GM18870 (cell line): ENCODE measurements around the gene SGSH.
"Not testable (repeated sequence)": the region's sequence is repeated elsewhere in the genome, so short reads cannot be mapped to it uniquely, and the experiment has no call there.

Source experiments
- ATAC-seq: cut with Tn5 transposase; IDR thresholded peaks from one replicate; pipeline ENCODE4 v1.9.1; 2021; ENCODE audit warnings: moderate library complexity; ENCODE audit not compliant: unreplicated experiment

Gene SGSH

GRCh38 chr17:80253631-80254395 lies 33.7 kb upstream of the SGSH start:
- ATAC-seq = no peak

GRCh38 chr17:80252871-80253270 lies 32.7 kb upstream of the SGSH start:
- ATAC-seq = no peak

DNA sequence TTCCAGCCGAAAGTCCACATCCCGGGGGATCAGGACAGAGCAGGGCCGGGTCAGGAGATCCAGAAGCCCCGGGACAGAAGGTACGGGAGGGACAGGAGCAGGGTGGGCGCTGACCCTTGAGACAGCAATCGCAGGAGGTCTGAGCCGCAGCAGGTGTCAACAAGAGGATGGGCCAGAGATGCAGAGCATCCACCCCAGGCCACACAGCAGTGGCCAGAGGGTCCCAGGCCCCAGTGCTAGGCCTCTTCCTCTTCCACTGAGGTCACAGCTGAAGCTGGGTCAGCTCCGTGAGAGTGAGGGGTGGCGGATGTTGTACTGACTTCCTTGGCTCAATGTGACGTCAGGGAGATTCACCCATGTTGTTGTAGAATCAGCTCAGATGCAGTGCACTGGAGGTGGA lies 31.8 kb upstream of the SGSH start:
- no peak for ATAC-seq

GRCh38 chr17:80248894-80249710 lies 29.0 kb upstream of the SGSH start:
- ATAC-seq = no peak

- no peak for ATAC-seq
Observed at GRCh38 chr17:80248001-80248893, 28.1 kb upstream of the SGSH start.

- ATAC-seq = no peak
Observed at GRCh38 chr17:80247561-80247960, 27.4 kb upstream of the SGSH start.

DNA sequence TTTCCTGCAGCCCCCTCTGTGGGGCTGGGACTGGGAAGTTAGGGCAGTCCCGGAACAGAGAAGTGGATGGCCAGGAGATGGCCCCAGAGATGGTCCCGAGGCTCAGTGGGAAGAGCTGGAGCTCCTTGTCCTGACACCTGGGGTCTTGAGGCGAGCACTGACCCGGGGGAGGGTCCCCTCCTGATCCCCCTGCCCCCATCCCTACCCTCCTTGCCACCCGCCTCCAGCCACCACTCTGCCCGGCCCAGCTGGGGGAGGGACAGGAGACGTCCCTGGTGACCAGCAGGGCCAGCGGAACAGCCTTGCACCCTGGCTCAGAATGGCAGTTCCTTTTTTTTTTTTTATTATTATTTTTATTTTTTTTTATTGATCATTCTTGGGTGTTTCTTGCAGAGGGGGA lies 26.6 kb upstream of the SGSH start:
- ATAC-seq = no peak

DNA sequence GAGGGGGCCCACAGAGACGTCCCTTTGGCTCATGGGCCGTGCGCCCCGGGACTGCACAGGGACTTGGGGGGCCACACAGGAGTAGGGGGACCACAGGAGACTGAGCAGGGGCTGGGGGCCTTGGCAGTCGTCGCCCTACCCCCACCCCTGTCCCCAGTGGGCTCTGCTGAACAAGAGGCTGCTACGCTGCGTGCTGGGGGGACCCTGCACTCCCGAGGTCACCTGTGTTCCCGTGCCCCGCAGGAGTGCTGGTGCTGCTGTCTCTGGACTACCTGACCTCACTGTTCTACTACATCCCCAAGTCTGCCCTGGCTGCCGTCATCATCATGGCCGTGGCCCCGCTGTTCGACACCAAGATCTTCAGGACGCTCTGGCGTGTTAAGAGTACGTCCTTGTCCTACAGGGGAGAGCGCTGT lies 26.1 kb upstream of the SGSH start:
- ATAC-seq = no peak

GRCh38 chr17:80245566-80246265 lies 25.6 kb upstream of the SGSH start:
- ATAC-seq = no peak

GRCh38 chr17:80244871-80245509 lies 24.9 kb upstream of the SGSH start:
- no peak for ATAC-seq

DNA sequence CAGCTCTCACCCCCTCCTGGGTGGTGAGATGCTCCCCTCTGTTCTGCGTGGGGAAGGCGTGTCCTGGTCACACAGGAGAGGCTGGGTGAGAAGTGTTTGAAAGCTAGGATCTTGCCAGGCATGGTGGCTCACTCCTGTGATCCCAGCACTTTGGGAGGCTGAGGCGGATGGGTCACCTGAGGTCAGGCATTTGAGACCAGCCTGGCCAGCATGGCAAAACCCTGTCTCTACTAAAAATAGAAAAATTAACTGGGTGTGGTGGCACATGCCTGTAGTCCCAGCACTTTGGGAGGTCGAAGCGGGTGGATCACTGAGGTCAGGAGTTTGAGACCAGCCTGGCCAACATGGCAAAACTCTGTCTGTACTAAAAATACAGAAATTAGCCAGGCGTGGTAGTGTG lies 24.3 kb upstream of the SGSH start:
- ATAC-seq = not testable (repeated sequence)

DNA sequence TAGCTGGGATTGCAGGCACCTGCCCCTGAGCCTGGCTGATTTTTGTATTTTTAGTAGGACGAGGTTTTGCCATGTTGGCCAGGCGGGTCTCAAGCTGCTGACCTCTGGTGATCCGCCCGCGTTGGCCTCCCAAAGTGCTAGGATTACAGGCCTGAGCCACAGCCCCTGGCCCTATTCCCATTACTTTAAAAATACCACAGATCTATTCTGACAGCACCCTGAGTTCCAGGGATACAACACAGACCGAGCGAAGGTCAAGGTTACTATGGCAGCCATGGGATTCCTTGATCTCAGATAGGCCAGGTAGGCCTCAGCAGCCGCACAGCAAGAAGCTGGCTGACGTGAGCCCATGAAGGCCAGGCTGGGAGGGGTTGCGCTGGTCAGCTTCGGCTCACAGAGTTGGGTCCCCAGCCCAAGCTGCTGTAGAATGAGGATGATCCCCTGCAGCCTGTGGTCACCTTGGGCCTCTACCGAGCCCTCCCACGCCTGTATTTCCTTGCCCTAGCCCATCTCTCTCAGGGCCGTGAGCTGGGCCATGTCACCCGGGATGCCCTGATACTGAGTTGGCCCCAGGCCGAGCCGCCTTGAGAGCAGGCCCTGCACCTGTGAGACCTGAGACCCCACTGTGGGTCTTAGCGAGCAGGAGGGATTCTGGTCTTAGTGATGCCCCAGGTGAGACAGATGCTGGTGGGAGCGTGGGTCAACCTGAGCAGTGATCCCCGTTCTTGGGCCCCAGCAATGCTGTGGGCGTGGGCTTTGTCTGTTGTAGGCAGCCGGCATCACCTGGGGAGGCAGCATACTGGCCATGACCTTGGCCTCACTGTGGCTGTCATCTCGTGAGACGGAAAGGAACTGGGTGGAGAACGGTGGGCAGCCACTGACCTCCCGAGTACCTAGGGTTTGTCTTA lies 23.6 kb upstream of the SGSH start:
- ATAC-seq = no peak

- ATAC-seq = no peak
Observed at GRCh38 chr17:80242505-80242904, 22.4 kb upstream of the SGSH start.

- no peak for ATAC-seq
Observed at GRCh38 chr17:80237386-80237785, 17.3 kb upstream of the SGSH start.

- no peak for ATAC-seq
Observed at GRCh38 chr17:80236911-80237310, 16.8 kb upstream of the SGSH start.

GRCh38 chr17:80233202-80233601 lies 13.1 kb upstream of the SGSH start:
- no peak for ATAC-seq

DNA sequence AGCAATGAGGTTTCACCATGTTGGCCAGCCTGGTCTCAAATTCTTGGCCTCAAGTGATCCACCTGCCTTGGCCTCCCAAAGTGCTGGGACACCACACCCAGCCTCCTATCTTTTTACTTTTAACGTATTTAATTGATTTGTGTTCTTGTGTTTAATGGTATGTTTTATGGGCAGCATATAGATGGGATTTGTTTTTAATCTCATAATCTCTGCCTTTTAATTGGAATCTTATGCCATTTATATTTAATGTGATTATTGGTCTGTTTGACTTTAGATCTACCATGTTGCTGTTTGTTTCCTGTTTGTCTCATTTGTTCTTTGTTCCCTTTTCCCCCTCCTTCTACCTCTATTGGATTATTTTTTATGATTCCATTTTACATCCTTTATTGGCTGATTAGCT lies 12.3 kb upstream of the SGSH start:
- no peak for ATAC-seq

DNA sequence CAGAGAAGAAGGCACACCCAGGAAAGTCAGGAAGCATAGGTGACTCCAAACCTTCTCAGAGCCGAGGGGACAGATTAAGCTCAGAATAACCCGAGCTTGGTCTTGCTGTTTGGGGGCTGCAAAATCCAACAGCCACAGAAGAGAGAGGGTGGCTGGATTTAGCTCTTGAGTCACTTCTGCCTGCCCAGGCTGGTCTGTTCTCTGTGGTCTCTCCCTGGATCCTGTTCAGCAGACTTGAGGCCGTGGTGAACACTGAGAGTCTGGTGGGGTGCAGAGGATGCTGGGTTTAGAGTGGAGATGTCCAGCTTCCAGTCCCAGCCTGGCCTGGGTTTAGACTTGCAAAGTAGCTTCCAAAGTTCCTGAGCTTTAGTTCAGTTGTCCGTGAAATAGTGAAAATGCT lies 8.9 kb upstream of the SGSH start:
- ATAC-seq = no peak

DNA sequence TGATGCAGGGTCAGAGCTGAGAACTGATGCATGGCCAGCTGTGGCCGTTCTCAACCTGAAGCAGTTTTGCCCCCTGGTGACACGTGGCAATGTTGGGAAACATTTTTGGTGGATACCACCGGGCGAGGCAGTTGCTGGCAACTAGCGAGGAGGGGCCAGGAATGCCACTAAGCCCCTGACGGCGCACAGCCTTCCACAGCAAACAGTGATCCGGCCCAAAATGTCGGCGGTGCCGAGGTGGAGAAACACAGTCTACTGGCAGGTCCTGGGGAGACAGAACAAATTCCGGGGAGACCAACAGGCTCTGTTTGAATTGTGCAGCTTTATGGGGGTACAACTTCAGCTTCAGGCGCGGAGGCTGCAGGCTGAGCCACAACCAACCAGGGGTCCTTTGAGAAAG lies 8.3 kb upstream of the SGSH start:
- ATAC-seq = no peak
